Fibroblast of lung (primary cell): ENCODE data around the gene DEPDC1.

Experiments
- CTCF ChIP-seq, 2 donors: IDR thresholded peaks in 1 of 2; conservative IDR thresholded peaks in 1 of 2; 1 replicate in 1 of 2; 2 replicates in 1 of 2; pipeline ENCODE4 v1.5.1; 2011 to 2012; ENCODE audit warnings: low read length in 2 of 2, control low read depth in 1 of 2, inconsistent platforms in 1 of 2, low read depth in 1 of 2, mild to moderate bottlenecking in 1 of 2
- EZH2 ChIP-seq: IDR thresholded peaks from 2 replicates; pipeline ENCODE4 v1.5.1; 2012; ENCODE audit warnings: low read length, control low read depth, mild to moderate bottlenecking; ENCODE audit errors: missing control alignments

DNA sequence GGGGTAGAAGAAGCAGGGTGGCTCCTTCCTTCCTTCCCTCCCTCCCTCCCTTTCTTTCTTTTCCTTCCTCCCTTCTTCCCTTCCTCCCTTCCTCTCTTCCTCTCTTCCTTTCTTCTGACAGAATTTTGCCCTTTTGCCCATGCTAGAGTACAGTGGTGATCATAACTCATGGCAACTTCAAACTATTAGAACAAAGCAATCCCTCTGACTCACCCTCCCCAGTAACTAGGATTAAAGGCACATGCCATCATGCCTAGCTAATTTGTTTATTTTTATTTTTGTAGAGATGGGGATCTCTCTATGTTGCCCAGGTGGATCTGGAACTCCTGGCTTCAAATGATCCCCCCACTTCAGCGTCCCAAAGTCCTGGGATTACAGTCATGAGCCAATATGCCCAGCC, 37.1 kb downstream of the DEPDC1 start:
- TF ChIP-seq CTCF (conservative IDR thresholded peaks at IDR 0.05 in 1 of 2, IDR thresholded peaks at IDR 0.05 in 1 of 2; ENCODE audit: low read depth in 1 of 2, low read length in 2 of 2) = no peak
- no peak for TF ChIP-seq EZH2
